ENCODE measurements around the gene MSL1. TPM values are rescaled to one million over a fixed set of nuclear protein-coding genes. Genes with fewer than 3 reads are reported as not detected.

Gene MSL1
- total and polyA plus RNA-seq, 2 of the 13 experiments (the other 11 are each of a cell fraction or from before 2014, with no cell fraction given), result 63.8 to 88.5 TPM

- TF ChIP-seq GATA4 (IDR thresholded peaks at IDR 0.05; ENCODE audit: borderline replicate concordance, low read depth), result no peak
- no peak for TF ChIP-seq JARID2 (CRISPR knock-in tag; IDR thresholded peaks at IDR 0.05; ENCODE audit: insufficient replicate concordance)
- no peak for TF ChIP-seq DNMT3B (CRISPR knock-in tag; conservative IDR thresholded peaks at IDR 0.05)
- TF ChIP-seq ZNF564 (CRISPR knock-in tag; IDR thresholded peaks at IDR 0.05), result no peak
- peak; percentile 49; the same call in 1 of the 2 replicates for TF ChIP-seq SPEN (CRISPR knock-in tag; IDR thresholded peaks at IDR 0.05; ENCODE audit: low read depth)
- no peak for TF ChIP-seq GLI4 (CRISPR knock-in tag; IDR thresholded peaks at IDR 0.05; ENCODE audit: borderline replicate concordance)
- no peak for TF ChIP-seq NFYC (CRISPR knock-in tag; IDR thresholded peaks at IDR 0.05)
- TF ChIP-seq DDIT3 (CRISPR knock-in tag; IDR thresholded peaks at IDR 0.05), result no peak
- TF ChIP-seq ZMAT5 (CRISPR knock-in tag; IDR thresholded peaks at IDR 0.05; ENCODE audit: borderline replicate concordance, low read depth), result no peak
- TF ChIP-seq KIAA2018 (CRISPR knock-in tag; IDR thresholded peaks at IDR 0.05; ENCODE audit: borderline replicate concordance), result no peak
- TF ChIP-seq NFKBIZ (CRISPR knock-in tag; IDR thresholded peaks at IDR 0.05), result no peak; the same call in 1 of the 2 replicates
- TF ChIP-seq CBFB (CRISPR knock-in tag; IDR thresholded peaks at IDR 0.05), result no peak; the same call in 1 of the 2 replicates
- TF ChIP-seq ZNF605 (CRISPR knock-in tag; IDR thresholded peaks at IDR 0.05), result no peak
- no peak for TF ChIP-seq NCOR1 (IDR thresholded peaks at IDR 0.05; ENCODE audit: borderline replicate concordance, low read length)
- TF ChIP-seq, protein P1, sequence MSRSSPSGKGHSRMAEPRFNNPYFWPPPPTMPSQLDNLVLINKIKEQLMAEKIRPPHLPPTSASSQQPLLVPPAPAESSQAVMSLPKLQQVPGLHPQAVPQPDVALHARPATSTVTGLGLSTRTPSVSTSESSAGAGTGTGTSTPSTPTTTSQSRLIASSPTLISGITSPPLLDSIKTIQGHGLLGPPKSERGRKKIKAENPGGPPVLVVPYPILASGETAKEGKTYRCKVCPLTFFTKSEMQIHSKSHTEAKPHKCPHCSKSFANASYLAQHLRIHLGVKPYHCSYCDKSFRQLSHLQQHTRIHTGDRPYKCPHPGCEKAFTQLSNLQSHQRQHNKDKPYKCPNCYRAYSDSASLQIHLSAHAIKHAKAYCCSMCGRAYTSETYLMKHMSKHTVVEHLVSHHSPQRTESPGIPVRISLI (CRISPR knock-in tag; IDR thresholded peaks at IDR 0.05; ENCODE audit: borderline replicate concordance), result no peak
- TF ChIP-seq ZNF367 (CRISPR knock-in tag; IDR thresholded peaks at IDR 0.05; ENCODE audit: borderline replicate concordance), result no peak
- TF ChIP-seq PHF5A (CRISPR knock-in tag; IDR thresholded peaks at IDR 0.05; ENCODE audit: low read depth, unreplicated experiment), result peak; percentile 66
- TF ChIP-seq ZFP1 (CRISPR knock-in tag; IDR thresholded peaks at IDR 0.05), result no peak
- no peak for TF ChIP-seq MED13 (CRISPR knock-in tag; IDR thresholded peaks at IDR 0.05)
- TF ChIP-seq LCORL (IDR thresholded peaks at IDR 0.05), result no peak
- peak; percentile 58; the same call in 1 of the 2 replicates for TF ChIP-seq LCORL (CRISPR knock-in tag; IDR thresholded peaks at IDR 0.05)
These were observed 46.4 kb upstream of the MSL1 start (continued) for GRCh38 chr17:40075201-40075941.
